GM10248 (cell line): ENCODE measurements around the gene PPP2R5E.
"Not testable (repeated sequence)": the region's sequence is repeated elsewhere in the genome, so short reads cannot be mapped to it uniquely, and the experiment has no call there.

Source experiments
- CTCF ChIA-PET: fragments of 300-600 bp; sonication (Branson Sonifier 250); formaldehyde crosslinking; extraction: SDS; loops from one replicate; lab custom pipeline; 2021; ENCODE audit warnings: antibody characterized with exemption; lab: Yijun Ruan, JAX
- POLR2A ChIA-PET: fragments of 350-650 bp; sonication (Branson Sonifier 250); formaldehyde crosslinking; extraction: SDS; loops from one replicate; lab custom pipeline; 2020; ENCODE audit warnings: antibody characterized with exemption; lab: Yijun Ruan, JAX
- DNase-seq: peaks from one replicate; pipeline ENCODE4 v3.0.0; 2012; ENCODE audit errors: extremely low spot score
- CTCF ChIP-seq: IDR thresholded peaks from 2 replicates; pipeline ENCODE4 v1.5.1; 2012; ENCODE audit warnings: mild to moderate bottlenecking, low read depth; ENCODE audit errors: extremely low read depth, missing control alignments, control extremely low read depth

PPP2R5E gene

DNA sequence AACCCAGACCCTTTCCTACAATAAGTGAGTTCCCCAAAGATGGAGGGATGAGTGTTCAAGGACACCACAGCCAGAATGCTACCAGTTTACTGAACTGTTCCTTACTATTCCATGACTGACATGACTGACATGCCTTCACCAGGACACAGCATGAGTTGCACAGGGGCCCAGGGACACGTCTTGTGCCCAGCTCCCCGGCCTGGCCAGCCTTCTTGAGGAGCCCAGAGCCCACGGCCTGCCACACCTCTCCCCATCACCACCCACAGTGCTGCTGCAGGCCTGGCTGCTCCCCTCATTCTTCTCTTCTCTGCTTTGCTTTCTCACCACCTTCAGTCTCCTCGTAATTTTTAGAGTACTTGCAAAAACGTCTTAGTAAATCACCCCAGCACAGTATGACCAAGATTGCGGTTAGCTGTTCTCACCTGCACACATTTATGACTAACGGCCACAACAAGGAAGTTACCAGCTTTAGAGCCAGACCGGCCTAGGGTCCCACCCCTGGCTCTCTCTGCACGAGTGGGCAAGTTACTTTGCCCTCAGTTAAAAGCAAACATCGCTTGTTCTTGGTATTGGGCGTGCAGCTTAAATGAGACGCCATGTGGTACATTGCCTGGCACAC, 18.5 kb downstream of the PPP2R5E start:
- TF ChIP-seq CTCF: no peak
- CTCF ChIA-PET: interaction anchor here (0.9 to 1.6 kb wide), 3 partner anchors 11 to 31 kb away, joined by 3 to 7 read pairs (median 4); no protein-coding TSS in a partner anchor
- no peak for DNase-seq
- POLR2A ChIA-PET: no interaction called here

- DNase-seq: no peak
- CTCF ChIA-PET: interaction anchor here (1.0 to 1.6 kb wide), 2 partner anchors 10 to 30 kb away, joined by 4 to 7 read pairs; no protein-coding TSS in a partner anchor
- POLR2A ChIA-PET: no interaction called here
- TF ChIP-seq CTCF: no peak
These were observed 19.3 kb downstream of the PPP2R5E start for GRCh38 chr14:63523735-63524426.

DNA sequence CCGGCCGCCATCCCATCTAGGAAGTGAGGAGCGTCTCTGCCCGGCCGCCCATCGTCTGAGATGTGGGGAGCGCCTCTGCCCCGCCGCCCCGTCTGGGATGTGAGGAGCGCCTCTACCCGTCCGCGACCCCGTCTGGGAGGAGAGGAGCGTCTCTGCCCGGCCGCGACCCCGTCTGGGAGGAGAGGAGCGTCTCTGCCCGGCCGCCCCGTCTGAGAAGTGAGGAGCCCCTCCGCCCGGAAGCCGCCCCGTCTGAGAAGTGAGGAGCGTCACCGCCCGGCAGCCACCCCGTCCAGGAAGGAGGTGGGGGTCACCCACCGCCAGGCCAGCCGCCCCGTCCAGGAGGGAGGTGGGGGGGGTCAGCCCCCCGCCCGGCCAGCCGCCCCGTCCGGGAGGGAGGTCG, 20.7 kb downstream of the PPP2R5E start:
- DNase-seq, POLR2A ChIA-PET, CTCF ChIA-PET: not testable (repeated sequence)

GRCh38 chr14:63517354-63517753, 25.8 kb downstream of the PPP2R5E start:
- no peak for TF ChIP-seq CTCF
- ChIA-PET CTCF (interaction anchor here (0.6 to 1.0 kb wide), 2 partner anchors 14 to 74 kb away, joined by 3 read pairs; no protein-coding TSS in a partner anchor), POLR2A (no interaction called here)
- DNase-seq: no peak

- CTCF ChIA-PET: interaction anchor here (1.3 to 2.4 kb wide), 6 partner anchors 10 to 788 kb away, joined by 3 to 7 read pairs (median 4); no protein-coding TSS in a partner anchor
- no peak for TF ChIP-seq CTCF
- DNase-seq: no peak
- POLR2A ChIA-PET: no interaction called here
These were observed 27.9 kb downstream of the PPP2R5E start for GRCh38 chr14:63515240-63515639.

- POLR2A ChIA-PET: interaction anchor here (0.5 kb wide), 1 partner anchor 268 kb away, joined by 3 read pairs; no protein-coding TSS in a partner anchor
- no peak for TF ChIP-seq CTCF
- CTCF ChIA-PET: interaction anchor here (0.8 to 2.4 kb wide), 6 partner anchors 8 to 789 kb away, joined by 3 to 7 read pairs (median 3); no protein-coding TSS in a partner anchor
- DNase-seq: no peak
These were observed 29.4 kb downstream of the PPP2R5E start for GRCh38 chr14:63513756-63514155.
